Ovary (tissue), 3 donors: Measurements from ENCODE around the gene LMBR1.

Experiments used
- EP300 ChIP-seq: sonication (generic); formaldehyde crosslinking; IDR thresholded peaks from one replicate; pipeline ENCODE4 v1.6.1; 2017; ENCODE audit warnings: antibody characterized with exemption
- POLR2A ChIP-seq: fragments of 450-650 bp; IDR thresholded peaks from one replicate; pipeline ENCODE4 v1.6.1; 2017; ENCODE audit warnings: antibody characterized with exemption, mild to moderate bottlenecking, moderate library complexity
- TF ChIP-seq, protein P1 (sequence below), 3 donors: fragments of 450-650 bp in 2 of 3; fragments of 200-600 bp in 1 of 3; IDR thresholded peaks; one replicate each; pipeline versions ENCODE4 v1.5.1 to v1.8.0; 2016 to 2022; ENCODE audit warnings: antibody characterized with exemption in 3 of 3, mild to moderate bottlenecking in 1 of 3
- donor health status: DM: no; HTN: no; CAD: no.

DNA sequence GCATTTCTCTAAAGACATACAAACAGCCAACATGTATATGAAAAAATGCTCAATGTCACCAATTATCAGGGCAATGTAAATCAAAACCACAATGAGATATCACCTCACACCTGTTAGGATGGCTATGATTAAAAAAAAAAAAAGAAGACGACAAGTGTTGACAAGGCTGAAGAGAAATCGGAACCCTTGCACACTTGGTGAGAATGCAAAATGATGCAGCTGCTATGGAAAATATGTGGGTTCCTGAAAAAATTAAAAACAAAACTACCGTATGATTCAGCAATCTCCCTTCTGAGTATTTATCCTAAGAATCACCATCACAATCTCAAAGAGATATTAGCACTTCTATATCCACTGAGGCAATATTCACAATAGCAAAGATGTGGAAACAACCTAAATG, 11.3 kb downstream of the LMBR1 start:
- TF ChIP-seq, protein P1, sequence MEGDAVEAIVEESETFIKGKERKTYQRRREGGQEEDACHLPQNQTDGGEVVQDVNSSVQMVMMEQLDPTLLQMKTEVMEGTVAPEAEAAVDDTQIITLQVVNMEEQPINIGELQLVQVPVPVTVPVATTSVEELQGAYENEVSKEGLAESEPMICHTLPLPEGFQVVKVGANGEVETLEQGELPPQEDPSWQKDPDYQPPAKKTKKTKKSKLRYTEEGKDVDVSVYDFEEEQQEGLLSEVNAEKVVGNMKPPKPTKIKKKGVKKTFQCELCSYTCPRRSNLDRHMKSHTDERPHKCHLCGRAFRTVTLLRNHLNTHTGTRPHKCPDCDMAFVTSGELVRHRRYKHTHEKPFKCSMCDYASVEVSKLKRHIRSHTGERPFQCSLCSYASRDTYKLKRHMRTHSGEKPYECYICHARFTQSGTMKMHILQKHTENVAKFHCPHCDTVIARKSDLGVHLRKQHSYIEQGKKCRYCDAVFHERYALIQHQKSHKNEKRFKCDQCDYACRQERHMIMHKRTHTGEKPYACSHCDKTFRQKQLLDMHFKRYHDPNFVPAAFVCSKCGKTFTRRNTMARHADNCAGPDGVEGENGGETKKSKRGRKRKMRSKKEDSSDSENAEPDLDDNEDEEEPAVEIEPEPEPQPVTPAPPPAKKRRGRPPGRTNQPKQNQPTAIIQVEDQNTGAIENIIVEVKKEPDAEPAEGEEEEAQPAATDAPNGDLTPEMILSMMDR (IDR thresholded peaks at IDR 0.05) = no peak
- TF ChIP-seq EP300 = no peak
- TF ChIP-seq POLR2A = no peak
